ENCODE data around the gene DOK7. TPM values are rescaled to one million over a fixed set of nuclear protein-coding genes. Genes with fewer than 3 reads are reported as not detected.

DOK7 gene
- total RNA-seq, 1 experiment from 2014 or later = not detected

DNA sequence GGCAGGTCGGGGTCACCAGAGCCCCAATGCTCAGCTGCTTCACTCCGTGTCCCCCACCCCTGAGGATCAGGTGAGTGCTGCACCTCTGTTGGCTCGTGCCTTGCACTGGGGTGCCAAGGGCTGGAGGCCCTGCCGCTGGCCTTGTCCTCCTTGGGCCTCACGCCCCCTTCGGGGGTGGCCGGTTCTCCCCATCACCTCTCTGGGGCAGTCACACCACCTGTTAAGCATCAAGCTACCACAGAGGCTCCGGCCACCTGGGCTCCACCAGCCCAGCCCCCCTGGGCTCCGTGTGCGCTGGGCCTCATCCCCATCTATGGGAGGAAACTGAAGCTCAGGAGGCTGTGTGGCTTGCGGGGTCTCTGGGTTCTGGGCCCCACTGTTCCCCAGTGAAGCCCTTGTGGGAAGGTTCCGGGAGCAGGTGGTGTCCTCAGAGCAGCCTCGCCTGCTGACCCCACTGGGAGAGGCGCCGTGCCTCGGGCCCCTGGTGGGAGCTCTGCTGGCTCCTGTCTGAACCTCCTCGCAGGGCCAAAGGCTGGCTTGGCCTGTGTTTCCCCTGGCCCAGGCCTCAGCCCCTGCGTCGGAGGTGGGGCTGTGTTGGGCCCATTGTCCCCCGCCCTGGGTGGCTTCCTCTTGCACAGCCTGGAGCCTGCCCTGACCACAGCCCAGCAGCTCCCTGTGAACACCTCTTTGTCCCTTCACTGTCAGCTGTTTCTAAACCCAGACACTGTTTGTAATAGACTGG, 30.8 kb downstream of the DOK7 start:
- ChIA-PET POLR2A (ENCODE audit: low non-redundant PET) (no interaction called here), CTCF (no interaction called here)
- intact Hi-C loops (cut with micrococcal nuclease; ENCODE audit: unreplicated experiment) = no loop called here
- DNase-seq (ENCODE audit: low spot score) = no peak
- Histone ChIP-seq H3K36me3 (ENCODE audit: insufficient read depth, low read length, poor library complexity, severe bottlenecking) (no peaks in the 10 kb centered on the region), H3K27ac (ENCODE audit: low read depth, low read length, poor library complexity, severe bottlenecking) (no peak overlapping the region), H3K9me3 (ENCODE audit: low read depth, low read length, poor library complexity, severe bottlenecking) (no peaks in the 10 kb centered on the region), H3K4me1 (ENCODE audit: insufficient read depth, low read length, poor library complexity, severe bottlenecking) (no peaks in the 10 kb centered on the region), H3K4me3 (ENCODE audit: low read depth, low read length, poor library complexity, severe bottlenecking) (no peak overlapping the region), H3K27me3 (replicated peaks; ENCODE audit: insufficient read depth, low read depth, low read length, poor library complexity) (peaks cover 14% of the 10 kb centered on the region)
- no TSS peak for BruUV-seq (replicated peaks)
- TF ChIP-seq EZH2 (IDR thresholded peaks at IDR 0.05; ENCODE audit: borderline replicate concordance, low read depth, low read length, poor library complexity, severe bottlenecking) = no peak
- TF ChIP-seq, protein P1, sequence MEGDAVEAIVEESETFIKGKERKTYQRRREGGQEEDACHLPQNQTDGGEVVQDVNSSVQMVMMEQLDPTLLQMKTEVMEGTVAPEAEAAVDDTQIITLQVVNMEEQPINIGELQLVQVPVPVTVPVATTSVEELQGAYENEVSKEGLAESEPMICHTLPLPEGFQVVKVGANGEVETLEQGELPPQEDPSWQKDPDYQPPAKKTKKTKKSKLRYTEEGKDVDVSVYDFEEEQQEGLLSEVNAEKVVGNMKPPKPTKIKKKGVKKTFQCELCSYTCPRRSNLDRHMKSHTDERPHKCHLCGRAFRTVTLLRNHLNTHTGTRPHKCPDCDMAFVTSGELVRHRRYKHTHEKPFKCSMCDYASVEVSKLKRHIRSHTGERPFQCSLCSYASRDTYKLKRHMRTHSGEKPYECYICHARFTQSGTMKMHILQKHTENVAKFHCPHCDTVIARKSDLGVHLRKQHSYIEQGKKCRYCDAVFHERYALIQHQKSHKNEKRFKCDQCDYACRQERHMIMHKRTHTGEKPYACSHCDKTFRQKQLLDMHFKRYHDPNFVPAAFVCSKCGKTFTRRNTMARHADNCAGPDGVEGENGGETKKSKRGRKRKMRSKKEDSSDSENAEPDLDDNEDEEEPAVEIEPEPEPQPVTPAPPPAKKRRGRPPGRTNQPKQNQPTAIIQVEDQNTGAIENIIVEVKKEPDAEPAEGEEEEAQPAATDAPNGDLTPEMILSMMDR (conservative IDR thresholded peaks at IDR 0.05; ENCODE audit: low read depth, low read length) = no peak

DNA sequence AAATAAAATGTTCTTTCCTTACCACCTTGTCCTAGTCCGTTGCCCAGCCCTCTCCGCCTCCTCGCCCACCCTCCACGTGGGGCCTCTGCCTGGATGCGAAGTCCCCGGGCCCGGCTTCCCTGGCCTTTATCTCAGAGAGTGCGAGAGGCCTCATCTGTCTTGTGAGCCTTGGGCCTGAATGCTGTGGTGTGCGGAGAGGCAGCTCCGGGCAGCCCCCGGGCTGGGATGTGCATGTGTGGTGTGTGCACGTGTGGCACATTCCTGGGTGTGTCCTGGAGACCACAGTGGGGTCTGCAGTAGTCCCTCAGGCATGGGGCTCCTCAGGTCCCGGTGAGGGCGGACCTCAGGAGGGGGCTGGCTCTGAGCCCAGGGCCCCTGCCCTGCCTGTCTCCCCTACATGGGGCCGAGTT, 31.4 kb downstream of the DOK7 start:
- intact Hi-C loops (cut with micrococcal nuclease; ENCODE audit: unreplicated experiment) = no loop called here
- peaks cover 14% of the 10 kb centered on the region for H3K27me3 ChIP-seq (replicated peaks; ENCODE audit: insufficient read depth, low read depth, low read length, poor library complexity)
- CTCF ChIA-PET = no interaction called here
- POLR2A ChIA-PET (ENCODE audit: low non-redundant PET) = no interaction called here
- no peaks in the 10 kb centered on the region for H3K36me3 ChIP-seq (ENCODE audit: insufficient read depth, low read length, poor library complexity, severe bottlenecking)
- no peak overlapping the region for H3K4me3 ChIP-seq (ENCODE audit: low read depth, low read length, poor library complexity, severe bottlenecking)
- H3K27ac ChIP-seq (ENCODE audit: low read depth, low read length, poor library complexity, severe bottlenecking) = no peak overlapping the region
- TF ChIP-seq EZH2 (IDR thresholded peaks at IDR 0.05; ENCODE audit: borderline replicate concordance, low read depth, low read length, poor library complexity, severe bottlenecking) = no peak
- TF ChIP-seq, protein P1 (conservative IDR thresholded peaks at IDR 0.05; ENCODE audit: low read depth, low read length) = no peak
- no TSS peak for BruUV-seq (replicated peaks)
- no peaks in the 10 kb centered on the region for H3K4me1 ChIP-seq (ENCODE audit: insufficient read depth, low read length, poor library complexity, severe bottlenecking)
- no peaks in the 10 kb centered on the region for H3K9me3 ChIP-seq (ENCODE audit: low read depth, low read length, poor library complexity, severe bottlenecking)
- DNase-seq (ENCODE audit: low spot score) = no peak

DNA sequence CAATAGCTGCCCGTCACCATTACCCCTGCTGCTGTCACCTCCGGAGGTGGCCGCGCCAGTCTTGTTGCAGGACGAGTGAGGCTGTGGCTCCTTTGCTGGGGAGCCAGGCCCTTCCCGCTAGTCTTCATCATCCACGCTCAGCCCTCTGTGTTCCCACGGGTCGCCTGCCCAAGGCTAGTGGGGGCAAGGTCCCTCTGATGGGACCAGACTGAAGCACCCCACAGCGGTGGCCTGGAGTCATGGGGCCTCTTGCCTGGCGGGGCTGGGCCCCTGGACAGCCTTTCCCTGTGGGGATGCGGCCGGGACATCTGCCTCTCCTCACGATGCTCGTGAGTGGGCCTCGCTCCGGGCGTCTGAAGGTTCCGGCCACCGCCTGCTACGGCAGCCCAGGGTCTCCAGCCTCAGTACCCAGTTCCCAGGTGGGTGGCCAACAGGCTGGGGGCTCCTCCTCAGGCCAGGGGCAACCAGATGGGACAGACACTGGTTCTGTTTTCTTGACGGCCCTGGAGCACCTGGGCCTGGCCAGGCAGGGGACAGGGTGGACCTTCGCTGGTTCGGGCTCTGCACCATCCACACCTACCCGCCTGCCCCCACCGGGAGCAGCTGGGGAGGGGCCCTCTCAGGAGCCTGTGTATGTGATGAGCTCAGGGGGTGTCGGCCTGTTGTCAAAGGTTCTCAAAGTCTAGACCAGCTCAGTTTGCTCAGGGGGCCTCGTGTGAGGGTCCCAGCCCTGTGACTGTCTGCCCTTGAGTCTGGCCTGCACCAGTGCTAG, 32.3 kb downstream of the DOK7 start:
- Histone ChIP-seq H3K4me1 (ENCODE audit: insufficient read depth, low read length, poor library complexity, severe bottlenecking) (no peaks in the 10 kb centered on the region), H3K9me3 (ENCODE audit: low read depth, low read length, poor library complexity, severe bottlenecking) (no peaks in the 10 kb centered on the region), H3K36me3 (ENCODE audit: insufficient read depth, low read length, poor library complexity, severe bottlenecking) (no peaks in the 10 kb centered on the region), H3K4me3 (ENCODE audit: low read depth, low read length, poor library complexity, severe bottlenecking) (no peak overlapping the region), H3K27me3 (replicated peaks; ENCODE audit: insufficient read depth, low read depth, low read length, poor library complexity) (peaks cover 14% of the 10 kb centered on the region), H3K27ac (ENCODE audit: low read depth, low read length, poor library complexity, severe bottlenecking) (no peak overlapping the region)
- CTCF ChIA-PET = no interaction called here
- intact Hi-C loops (cut with micrococcal nuclease; ENCODE audit: unreplicated experiment) = no loop called here
- TF ChIP-seq EZH2 (IDR thresholded peaks at IDR 0.05; ENCODE audit: borderline replicate concordance, low read depth, low read length, poor library complexity, severe bottlenecking) = no peak
- TF ChIP-seq, protein P1 (conservative IDR thresholded peaks at IDR 0.05; ENCODE audit: low read depth, low read length) = no peak
- DNase-seq (ENCODE audit: low spot score) = no peak
- POLR2A ChIA-PET (ENCODE audit: low non-redundant PET) = no interaction called here
- no TSS peak for BruUV-seq (replicated peaks)

Data from A673 (cell line).